Tibial nerve (tissue), 4 donors: ENCODE measurements around the gene PGA3. TPM values are rescaled to one million over a fixed set of nuclear protein-coding genes. Genes with fewer than 3 reads are reported as not detected.
"Not testable (repeated sequence)": the region's sequence is repeated elsewhere in the genome, so short reads cannot be mapped to it uniquely, and the experiment has no call there.

Experiments
- DNase-seq, 2 donors: peaks; one replicate each; pipeline ENCODE4 v3.0.0-alpha.2; 2019; ENCODE audit warnings: low spot score in 2 of 2
- H3K27ac ChIP-seq, 4 donors: fragments of 200-600 bp; sonication (generic) in 3 of 4; one replicate each; pipeline ENCODE4 v1.5.1; 2017 to 2019; ENCODE audit warnings: mild to moderate bottlenecking in 1 of 4
- H3K27me3 ChIP-seq, 2 donors: fragments of 200-600 bp; sonication (generic) in 1 of 2; one replicate each; pipeline versions ENCODE4 v1.5.1 to v1.6.0; 2017 to 2019
- H3K36me3 ChIP-seq, 3 donors: fragments of 200-600 bp; sonication (generic); one replicate each; pipeline ENCODE4 v1.5.1; 2018 to 2019
- H3K4me1 ChIP-seq, 4 donors: fragments of 200-600 bp; sonication (generic) in 3 of 4; one replicate each; pipeline ENCODE4 v1.5.1; 2017 to 2019
- H3K4me3 ChIP-seq, 4 donors: fragments of 200-600 bp; sonication (generic) in 3 of 4; one replicate each; pipeline ENCODE4 v1.5.1; 2017 to 2019; ENCODE audit warnings: mild to moderate bottlenecking in 1 of 4, moderate library complexity in 1 of 4
- H3K9me3 ChIP-seq, 4 donors: fragments of 200-600 bp; sonication (generic) in 3 of 4; one replicate each; pipeline ENCODE4 v1.5.1; 2017 to 2019
- CTCF ChIP-seq, 5 experiments: fragments of 200-600 bp in 3 of 5; fragments of 450-650 bp in 2 of 5; sonication (generic) in 3 of 5; IDR thresholded peaks; one replicate each; pipeline ENCODE4 v1.5.1; 2016 to 2019; ENCODE audit warnings: antibody characterized with exemption in 5 of 5, mild to moderate bottlenecking in 3 of 5, moderate library complexity in 2 of 5
- EP300 ChIP-seq, 2 donors: sonication (generic); formaldehyde crosslinking; IDR thresholded peaks; one replicate each; pipeline ENCODE4 v1.6.1; 2017; ENCODE audit warnings: antibody characterized with exemption in 2 of 2, mild to moderate bottlenecking in 1 of 2
- POLR2A ChIP-seq, 2 donors: fragments of 450-650 bp; IDR thresholded peaks; one replicate each; pipeline ENCODE4 v1.6.1; 2017; ENCODE audit warnings: antibody characterized with exemption in 2 of 2, mild to moderate bottlenecking in 2 of 2, moderate library complexity in 2 of 2
- WGBS, 2 donors: methylation state at CpG; one replicate each; pipeline ENCODE4 v1.1.5; 2018; 5-methylcytosine and 5-hydroxymethylcytosine counted together
- total RNA-seq, 4 donors: library from RNA; depleted of rRNA; stranded (reverse); fragments of >200 nt; gene quantifications; one replicate each; pipeline ENCODE4 v1.1.0, GENCODE V29; 2016

The PGA3 gene
- total RNA-seq, 4 donors from 2014 or later = 1.5 to 11.1 TPM; not detected in 2

GRCh38 chr11:61162092-61162941 is 41.0 kb upstream of the PGA3 start:
- no peak for TF ChIP-seq CTCF (IDR thresholded peaks at IDR 0.05)
- no peak for TF ChIP-seq POLR2A (IDR thresholded peaks at IDR 0.05)
- no peak for TF ChIP-seq EP300 (IDR thresholded peaks at IDR 0.05)

GRCh38 chr11:61163021-61163420 is 40.3 kb upstream of the PGA3 start:
- 94 to 95% methylated on average over 4 of the region's 4 CpGs for WGBS, 2 donors
- TF ChIP-seq CTCF (IDR thresholded peaks at IDR 0.05) (no peak), POLR2A (IDR thresholded peaks at IDR 0.05) (no peak), EP300 (IDR thresholded peaks at IDR 0.05) (no peak)
- Histone ChIP-seq H3K27me3 (no peaks in the 10 kb centered on the region), H3K4me1 (peaks cover 0 to 38% (median 23%) of the 10 kb centered on the region in 4 donors), H3K36me3 (peaks cover 0 to under 1% (median 0%) of the 10 kb centered on the region in 3 donors), H3K4me3 (no peak overlapping the region), H3K27ac (no peak overlapping the region), H3K9me3 (no peaks in the 10 kb centered on the region)
- no peak for DNase-seq

More at GRCh38 chr11:61162092-61162941, 41.0 kb upstream of the PGA3 start:
- Histone ChIP-seq H3K27me3 (no peaks in the 10 kb centered on the region), H3K27ac (peak overlapping the region; percentile 92 to 98 (median 96)), H3K36me3 (peaks cover 0 to 7% (median 0%) of the 10 kb centered on the region in 3 donors), H3K4me1 (peaks cover 0 to 39% (median 23%) of the 10 kb centered on the region in 4 donors), H3K4me3 (peak overlapping the region; percentile 81 to 90 (median 88)), H3K9me3 (no peaks in the 10 kb centered on the region)
- DNase-seq = no peak
- WGBS, 2 donors = 70 to 76% methylated on average over 8 of the region's 8 CpGs

- TF ChIP-seq CTCF (IDR thresholded peaks at IDR 0.05) (no peak), EP300 (IDR thresholded peaks at IDR 0.05) (peak in 1 of 2 donors; percentile 59)
- H3K36me3 ChIP-seq = no peaks in the 10 kb centered on the region
- DNase-seq = no peak
- H3K9me3 ChIP-seq = no peaks in the 10 kb centered on the region
- H3K27me3 ChIP-seq = peaks cover 0 to 2% of the 10 kb centered on the region in 2 donors
- H3K4me3 ChIP-seq = no peak overlapping the region
- peaks cover 0 to 29% (median 17%) of the 10 kb centered on the region in 4 donors for H3K4me1 ChIP-seq
- peak overlapping the region in 3 of 4 donors; percentile 25 to 46 (median 37) for H3K27ac ChIP-seq
- 79 to 82% methylated on average over 13 of the region's 13 CpGs for WGBS, 2 donors
Measured at GRCh38 chr11:61163714-61164605, 39.4 kb upstream of the PGA3 start.

- 83 to 86% methylated on average over 13 of the region's 13 CpGs for WGBS, 2 donors
- H3K4me3 ChIP-seq = no peak overlapping the region
- no peak for DNase-seq
- no peaks in the 10 kb centered on the region for H3K36me3 ChIP-seq
- H3K4me1 ChIP-seq = peaks cover 0 to 20% (median 12%) of the 10 kb centered on the region in 4 donors
- H3K9me3 ChIP-seq = no peaks in the 10 kb centered on the region
- H3K27me3 ChIP-seq = peaks cover 0 to 5% of the 10 kb centered on the region in 2 donors
- no peak for TF ChIP-seq EP300 (IDR thresholded peaks at IDR 0.05)
- TF ChIP-seq CTCF (IDR thresholded peaks at IDR 0.05) = no peak
- TF ChIP-seq POLR2A (IDR thresholded peaks at IDR 0.05) = no peak
- peak overlapping the region in 2 of 4 donors; percentile 13 to 46 for H3K27ac ChIP-seq
Measured at GRCh38 chr11:61164606-61165424, 38.5 kb upstream of the PGA3 start.

GRCh38 chr11:61165785-61166184 is 37.5 kb upstream of the PGA3 start:
- 38 to 49% methylated on average over 3 of the region's 7 CpGs for WGBS, 2 donors

GRCh38 chr11:61166331-61166730 is 37.0 kb upstream of the PGA3 start:
- H3K4me3 ChIP-seq, H3K36me3 ChIP-seq, H3K27ac ChIP-seq, H3K27me3 ChIP-seq, DNase-seq, H3K9me3 ChIP-seq: not testable (repeated sequence)
- peaks cover 0 to 10% (median 8%) of the 10 kb centered on the region in 4 donors for H3K4me1 ChIP-seq
- WGBS, 2 donors = 91 to 94% methylated on average over 15 to 16 of the region's 31 CpGs

More at GRCh38 chr11:61165785-61166184, 37.5 kb upstream of the PGA3 start:
- not testable (repeated sequence) for H3K27ac ChIP-seq, H3K4me3 ChIP-seq, H3K36me3 ChIP-seq, DNase-seq, H3K27me3 ChIP-seq, H3K9me3 ChIP-seq
- H3K4me1 ChIP-seq = peaks cover 0 to 11% (median 8%) of the 10 kb centered on the region in 4 donors
